H9 (cell line): Measurements from ENCODE around the gene CERS5. TPM values are rescaled to one million over a fixed set of nuclear protein-coding genes. Genes with fewer than 3 reads are reported as not detected.

ENCODE experiments used
- DNase-seq: peaks from one replicate; pipeline ENCODE4 v3.0.0-alpha.2; 2017
- H2AFZ ChIP-seq: one replicate; pipeline ENCODE4 v1.6.1; 2013; ENCODE audit warnings: mild to moderate bottlenecking, low read length, control low read depth, moderate library complexity
- H2AK5ac ChIP-seq: 2 replicates; pipeline ENCODE4 v1.6.1; 2013; ENCODE audit warnings: low read length, control low read depth, mixed read lengths; ENCODE audit not compliant: insufficient read length
- H2BK120ac ChIP-seq: one replicate; pipeline ENCODE4 v1.6.1; 2013; ENCODE audit warnings: low read depth, mild to moderate bottlenecking, low read length, control low read depth, inconsistent platforms; ENCODE audit not compliant: poor library complexity, severe bottlenecking
- H2BK12ac ChIP-seq: 2 replicates; pipeline ENCODE4 v1.6.1; 2013; ENCODE audit warnings: low read length, control low read depth, mixed read lengths, low read depth; ENCODE audit not compliant: insufficient read length
- H2BK15ac ChIP-seq: 2 replicates; pipeline ENCODE4 v1.6.1; 2013; ENCODE audit warnings: low read depth, low read length, control low read depth
- H2BK20ac ChIP-seq: one replicate; pipeline ENCODE4 v1.6.1; 2013; ENCODE audit warnings: low read depth, mild to moderate bottlenecking, low read length, control low read depth, inconsistent platforms; ENCODE audit not compliant: poor library complexity, severe bottlenecking
- H2BK5ac ChIP-seq: 2 replicates; pipeline ENCODE4 v1.6.1; 2013; ENCODE audit warnings: low read length, control low read depth, mixed read lengths; ENCODE audit not compliant: insufficient read length
- H3K14ac ChIP-seq: 2 replicates; pipeline ENCODE4 v1.6.1; 2013; ENCODE audit warnings: low read length, control low read depth; ENCODE audit not compliant: insufficient read depth
- H3K18ac ChIP-seq: 2 replicates; pipeline ENCODE4 v1.6.1; 2013; ENCODE audit warnings: low read depth, mild to moderate bottlenecking, mixed read lengths, low read length, control low read depth; ENCODE audit not compliant: insufficient read length
- H3K23ac ChIP-seq: 2 replicates; pipeline ENCODE4 v1.6.1; 2013; ENCODE audit warnings: low read length, control low read depth, mixed read lengths, low read depth; ENCODE audit not compliant: insufficient read length
- H3K23me2 ChIP-seq: 2 replicates; pipeline ENCODE4 v1.6.1; 2013; ENCODE audit warnings: low read depth, mild to moderate bottlenecking, mixed read lengths, low read length, control low read depth; ENCODE audit not compliant: insufficient read length, poor library complexity, severe bottlenecking
- H3K27ac ChIP-seq: 2 replicates; pipeline ENCODE4 v1.5.1; 2013; ENCODE audit warnings: low read length, control low read depth, mixed read lengths, low read depth; ENCODE audit not compliant: insufficient read length
- H3K27me3 ChIP-seq: 2 replicates; pipeline ENCODE4 v1.6.1; 2013; ENCODE audit warnings: low read length, control low read depth, inconsistent platforms; ENCODE audit not compliant: insufficient read depth
- H3K4ac ChIP-seq: 2 replicates; pipeline ENCODE4 v1.6.1; 2013; ENCODE audit warnings: low read depth, mild to moderate bottlenecking, control low read depth, inconsistent platforms, low read length, moderate library complexity
- H3K4me1 ChIP-seq: 2 replicates; pipeline ENCODE4 v1.6.1; 2013; ENCODE audit warnings: low read length, control low read depth, inconsistent platforms; ENCODE audit not compliant: insufficient read depth
- H3K4me2 ChIP-seq: 2 replicates; pipeline ENCODE4 v1.6.1; 2013; ENCODE audit warnings: low read length, control low read depth, mixed read lengths; ENCODE audit not compliant: insufficient read length, insufficient read depth
- H3K56ac ChIP-seq: 2 replicates; pipeline ENCODE4 v1.6.1; 2013; ENCODE audit warnings: low read depth, mild to moderate bottlenecking, mixed read lengths, low read length, control low read depth; ENCODE audit not compliant: insufficient read length
- H3K79me1 ChIP-seq: 2 replicates; pipeline ENCODE4 v1.6.1; 2013; ENCODE audit warnings: low read depth, mild to moderate bottlenecking, moderate library complexity, low read length, control low read depth, inconsistent platforms; ENCODE audit not compliant: insufficient read depth, poor library complexity, severe bottlenecking
- H3K79me2 ChIP-seq: 2 replicates; pipeline ENCODE4 v1.6.1; 2013; ENCODE audit warnings: low read length, control low read depth, inconsistent platforms; ENCODE audit not compliant: insufficient read depth
- H3K9ac ChIP-seq: 2 replicates; pipeline ENCODE4 v1.6.1; 2013; ENCODE audit warnings: low read length, control low read depth, mixed read lengths; ENCODE audit not compliant: insufficient read length; ENCODE audit errors: extremely low read depth
- H3K9me3 ChIP-seq: one replicate; pipeline ENCODE4 v1.6.1; 2013; ENCODE audit warnings: low read depth, low read length, inconsistent platforms; ENCODE audit not compliant: control insufficient read depth
- H3T11ph ChIP-seq: one replicate; pipeline ENCODE4 v1.6.1; 2013; ENCODE audit warnings: mild to moderate bottlenecking, low read length, control low read depth, inconsistent platforms
- H4K20me1 ChIP-seq: one replicate; pipeline ENCODE4 v1.6.1; 2013; ENCODE audit not compliant: control insufficient read depth, insufficient read length, insufficient read depth
- H4K5ac ChIP-seq: 2 replicates; pipeline ENCODE4 v1.6.1; 2013; ENCODE audit warnings: low read depth, mild to moderate bottlenecking, mixed read lengths, low read length, control low read depth; ENCODE audit not compliant: insufficient read length
- H4K8ac ChIP-seq: replicated peaks from 2 replicates; pipeline ENCODE4 v1.6.1; 2013; ENCODE audit warnings: low read length, control low read depth, mixed read lengths, low read depth; ENCODE audit not compliant: insufficient read length
- H4K91ac ChIP-seq: 2 replicates; pipeline ENCODE4 v1.6.1; 2013; ENCODE audit warnings: low read depth, mild to moderate bottlenecking, moderate library complexity, mixed read lengths, low read length, control low read depth; ENCODE audit not compliant: insufficient read length
- H3K27ac Mint-ChIP-seq, 3 experiments: 2 replicates in 2 of 3; 3 replicates in 1 of 3; pipeline ENCODE4 v1.8.0; 2020 to 2021; ENCODE audit warnings: mixed read lengths in 3 of 3, mild to moderate bottlenecking in 1 of 3, moderate library complexity in 1 of 3
- H3K27me3 Mint-ChIP-seq: 2 replicates; pipeline ENCODE4 v1.8.0; 2021; ENCODE audit warnings: low read depth, mild to moderate bottlenecking, moderate library complexity, mixed read lengths
- H3K36me3 Mint-ChIP-seq, 3 experiments: 2 replicates in 2 of 3; 3 replicates in 1 of 3; pipeline ENCODE4 v1.8.0; 2020 to 2021; ENCODE audit warnings: low read depth in 3 of 3, mixed read lengths in 3 of 3; ENCODE audit not compliant: insufficient read depth in 1 of 3
- H3K4me1 Mint-ChIP-seq, 2 experiments: 2 replicates each; pipeline ENCODE4 v1.8.0; 2020; ENCODE audit warnings: mixed read lengths in 2 of 2
- H3K4me3 Mint-ChIP-seq, 2 experiments: 2 replicates in 1 of 2; 3 replicates in 1 of 2; pipeline ENCODE4 v1.8.0; 2020 to 2021; ENCODE audit warnings: mild to moderate bottlenecking in 2 of 2, mixed read lengths in 2 of 2, moderate library complexity in 1 of 2
- H3K9me3 Mint-ChIP-seq, 2 experiments: 2 replicates in 1 of 2; 3 replicates in 1 of 2; pipeline ENCODE4 v1.8.0; 2020; ENCODE audit warnings: mild to moderate bottlenecking in 2 of 2, mixed read lengths in 2 of 2, moderate library complexity in 1 of 2
- CTCF ChIP-seq: fragments of 200-600 bp; sonication (generic); conservative IDR thresholded peaks from 3 replicates; pipeline ENCODE4 v1.8.0; 2021; ENCODE audit warnings: antibody characterized with exemption, mild to moderate bottlenecking
- WGBS: extraction: QIAGEN DNeasy Blood & Tissue Kit; methylation state at CpG from one replicate; pipeline ENCODE4 v1.1.7; 2013; ENCODE audit warnings: missing lambda C conversion rate, low lambda C conversion rate, mixed read lengths; ENCODE audit not compliant: insufficient read length; ENCODE audit errors: extremely low coverage; 5-methylcytosine and 5-hydroxymethylcytosine counted together
- total RNA-seq: library from RNA; stranded (reverse); gene quantifications from 2 replicates; pipeline ENCODE4 v1.2.1, GENCODE V29; 2021

Gene CERS5
- total RNA-seq, 1 experiment from 2014 or later = 68.8 TPM

- Histone ChIP-seq H2AK5ac (no peak overlapping the region), H4K5ac (no peak overlapping the region), H3K79me2 (no peaks in the 10 kb centered on the region), H3K4me1 (no peaks in the 10 kb centered on the region; the same call in 1 of the 2 replicates), H3K79me1 (no peaks in the 10 kb centered on the region), H2BK5ac (no peak overlapping the region), H3T11ph (no peak overlapping the region), H4K8ac (no peak overlapping the region), H3K27me3 (no peaks in the 10 kb centered on the region), H3K14ac (no peak overlapping the region), H3K27ac (no peak overlapping the region), H2BK15ac (no peak overlapping the region), H3K23ac (no peak overlapping the region), H2BK20ac (no peak overlapping the region), H3K18ac (no peak overlapping the region), H3K4ac (no peak overlapping the region), H3K9me3 (no peaks in the 10 kb centered on the region), H3K23me2 (no peaks in the 10 kb centered on the region), H3K4me2 (no peak overlapping the region), H2BK12ac (no peak overlapping the region), H4K91ac (no peak overlapping the region), H2AFZ (no peak overlapping the region), H4K20me1 (no peaks in the 10 kb centered on the region), H3K56ac (no peak overlapping the region), H3K9ac (no peak overlapping the region), H2BK120ac (no peak overlapping the region)
- Mint-ChIP-seq H3K4me1 (peaks cover 45 to 48% of the 10 kb centered on the region in 2 experiments), H3K27ac (peak overlapping the region; percentile 44 to 96 (median 91); a peak in 5 of 7 replicates), H3K27me3 (peaks cover 4% of the 10 kb centered on the region), H3K4me3 (no peak overlapping the region), H3K36me3 (peaks cover 30 to 54% (median 48%) of the 10 kb centered on the region in 3 experiments; a peak in 6 of 7 replicates), H3K9me3 (no peaks in the 10 kb centered on the region)
- TF ChIP-seq CTCF = peak; percentile 68
- no CpG with 5 or more reads among the region's 3 CpGs for WGBS
- DNase-seq = peak; percentile 78
Observed at GRCh38 chr12:50101663-50102062, 65.5 kb downstream of the CERS5 start.
